NCI-H2081 treated with DMSO at 0.1 percent for 48 hours (cell line): ENCODE results near the gene KLHL26.

Source experiments
- DNase-seq: peaks from one replicate; lab custom pipeline; 2025; lab: John Stamatoyannopoulos, UW

KLHL26 gene

GRCh38 chr19:18683958-18684641, 47.3 kb downstream of the KLHL26 start:
- DNase-seq = no peak

- DNase-seq = no peak
Measured at GRCh38 chr19:18684642-18684993, 47.8 kb downstream of the KLHL26 start.

- no peak for DNase-seq
Measured at GRCh38 chr19:18685597-18686190, 48.9 kb downstream of the KLHL26 start.

GRCh38 chr19:18687740-18688465, 51.1 kb downstream of the KLHL26 start:
- DNase-seq = no peak

GRCh38 chr19:18696023-18696422, 59.2 kb downstream of the KLHL26 start:
- DNase-seq = no peak

GRCh38 chr19:18697680-18698079, 60.9 kb downstream of the KLHL26 start:
- DNase-seq = no peak

GRCh38 chr19:18698321-18699167, 61.7 kb downstream of the KLHL26 start:
- DNase-seq = no peak

- DNase-seq = no peak
Measured at GRCh38 chr19:18699403-18700054, 62.7 kb downstream of the KLHL26 start.

GRCh38 chr19:18700501-18701249, 63.8 kb downstream of the KLHL26 start:
- DNase-seq = peak; percentile 74

GRCh38 chr19:18701250-18701608, 64.4 kb downstream of the KLHL26 start:
- no peak for DNase-seq

- DNase-seq = no peak
Measured at GRCh38 chr19:18704054-18704453, 67.2 kb downstream of the KLHL26 start.

GRCh38 chr19:18704971-18705370, 68.1 kb downstream of the KLHL26 start:
- no peak for DNase-seq

- no peak for DNase-seq
Measured at GRCh38 chr19:18708452-18709231, 71.8 kb downstream of the KLHL26 start.

GRCh38 chr19:18709546-18709945, 72.7 kb downstream of the KLHL26 start:
- no peak for DNase-seq

- no peak for DNase-seq
Measured at GRCh38 chr19:18710186-18710585, 73.4 kb downstream of the KLHL26 start.

GRCh38 chr19:18710996-18711751, 74.3 kb downstream of the KLHL26 start:
- no peak for DNase-seq

GRCh38 chr19:18711893-18712292, 75.1 kb downstream of the KLHL26 start:
- DNase-seq = no peak

- DNase-seq = no peak
Measured at GRCh38 chr19:18712981-18713380, 76.2 kb downstream of the KLHL26 start.

GRCh38 chr19:18713550-18714117, 76.8 kb downstream of the KLHL26 start:
- no peak for DNase-seq
